H9 (cell line): Measurements from ENCODE around the gene FHOD3. TPM values are rescaled to one million over a fixed set of nuclear protein-coding genes. Genes with fewer than 3 reads are reported as not detected.

Source experiments
- DNase-seq: peaks from one replicate; pipeline ENCODE4 v3.0.0-alpha.2; 2017
- H2AFZ ChIP-seq: one replicate; pipeline ENCODE4 v1.6.1; 2013; ENCODE audit warnings: mild to moderate bottlenecking, low read length, control low read depth, moderate library complexity
- H2AK5ac ChIP-seq: 2 replicates; pipeline ENCODE4 v1.6.1; 2013; ENCODE audit warnings: low read length, control low read depth, mixed read lengths; ENCODE audit not compliant: insufficient read length
- H2BK120ac ChIP-seq: one replicate; pipeline ENCODE4 v1.6.1; 2013; ENCODE audit warnings: low read depth, mild to moderate bottlenecking, low read length, control low read depth, inconsistent platforms; ENCODE audit not compliant: poor library complexity, severe bottlenecking
- H2BK12ac ChIP-seq: 2 replicates; pipeline ENCODE4 v1.6.1; 2013; ENCODE audit warnings: low read length, control low read depth, mixed read lengths, low read depth; ENCODE audit not compliant: insufficient read length
- H2BK15ac ChIP-seq: 2 replicates; pipeline ENCODE4 v1.6.1; 2013; ENCODE audit warnings: low read depth, low read length, control low read depth
- H2BK20ac ChIP-seq: one replicate; pipeline ENCODE4 v1.6.1; 2013; ENCODE audit warnings: low read depth, mild to moderate bottlenecking, low read length, control low read depth, inconsistent platforms; ENCODE audit not compliant: poor library complexity, severe bottlenecking
- H2BK5ac ChIP-seq: 2 replicates; pipeline ENCODE4 v1.6.1; 2013; ENCODE audit warnings: low read length, control low read depth, mixed read lengths; ENCODE audit not compliant: insufficient read length
- H3K14ac ChIP-seq: 2 replicates; pipeline ENCODE4 v1.6.1; 2013; ENCODE audit warnings: low read length, control low read depth; ENCODE audit not compliant: insufficient read depth
- H3K18ac ChIP-seq: 2 replicates; pipeline ENCODE4 v1.6.1; 2013; ENCODE audit warnings: low read depth, mild to moderate bottlenecking, mixed read lengths, low read length, control low read depth; ENCODE audit not compliant: insufficient read length
- H3K23ac ChIP-seq: 2 replicates; pipeline ENCODE4 v1.6.1; 2013; ENCODE audit warnings: low read length, control low read depth, mixed read lengths, low read depth; ENCODE audit not compliant: insufficient read length
- H3K23me2 ChIP-seq: 2 replicates; pipeline ENCODE4 v1.6.1; 2013; ENCODE audit warnings: low read depth, mild to moderate bottlenecking, mixed read lengths, low read length, control low read depth; ENCODE audit not compliant: insufficient read length, poor library complexity, severe bottlenecking
- H3K27ac ChIP-seq: 2 replicates; pipeline ENCODE4 v1.5.1; 2013; ENCODE audit warnings: low read length, control low read depth, mixed read lengths, low read depth; ENCODE audit not compliant: insufficient read length
- H3K27me3 ChIP-seq: 2 replicates; pipeline ENCODE4 v1.6.1; 2013; ENCODE audit warnings: low read length, control low read depth, inconsistent platforms; ENCODE audit not compliant: insufficient read depth
- H3K4ac ChIP-seq: 2 replicates; pipeline ENCODE4 v1.6.1; 2013; ENCODE audit warnings: low read depth, mild to moderate bottlenecking, control low read depth, inconsistent platforms, low read length, moderate library complexity
- H3K4me1 ChIP-seq: 2 replicates; pipeline ENCODE4 v1.6.1; 2013; ENCODE audit warnings: low read length, control low read depth, inconsistent platforms; ENCODE audit not compliant: insufficient read depth
- H3K4me2 ChIP-seq: 2 replicates; pipeline ENCODE4 v1.6.1; 2013; ENCODE audit warnings: low read length, control low read depth, mixed read lengths; ENCODE audit not compliant: insufficient read length, insufficient read depth
- H3K56ac ChIP-seq: 2 replicates; pipeline ENCODE4 v1.6.1; 2013; ENCODE audit warnings: low read depth, mild to moderate bottlenecking, mixed read lengths, low read length, control low read depth; ENCODE audit not compliant: insufficient read length
- H3K79me1 ChIP-seq: 2 replicates; pipeline ENCODE4 v1.6.1; 2013; ENCODE audit warnings: low read depth, mild to moderate bottlenecking, moderate library complexity, low read length, control low read depth, inconsistent platforms; ENCODE audit not compliant: insufficient read depth, poor library complexity, severe bottlenecking
- H3K79me2 ChIP-seq: 2 replicates; pipeline ENCODE4 v1.6.1; 2013; ENCODE audit warnings: low read length, control low read depth, inconsistent platforms; ENCODE audit not compliant: insufficient read depth
- H3K9ac ChIP-seq: 2 replicates; pipeline ENCODE4 v1.6.1; 2013; ENCODE audit warnings: low read length, control low read depth, mixed read lengths; ENCODE audit not compliant: insufficient read length; ENCODE audit errors: extremely low read depth
- H3K9me3 ChIP-seq: one replicate; pipeline ENCODE4 v1.6.1; 2013; ENCODE audit warnings: low read depth, low read length, inconsistent platforms; ENCODE audit not compliant: control insufficient read depth
- H3T11ph ChIP-seq: one replicate; pipeline ENCODE4 v1.6.1; 2013; ENCODE audit warnings: mild to moderate bottlenecking, low read length, control low read depth, inconsistent platforms
- H4K20me1 ChIP-seq: one replicate; pipeline ENCODE4 v1.6.1; 2013; ENCODE audit not compliant: control insufficient read depth, insufficient read length, insufficient read depth
- H4K5ac ChIP-seq: 2 replicates; pipeline ENCODE4 v1.6.1; 2013; ENCODE audit warnings: low read depth, mild to moderate bottlenecking, mixed read lengths, low read length, control low read depth; ENCODE audit not compliant: insufficient read length
- H4K8ac ChIP-seq: replicated peaks from 2 replicates; pipeline ENCODE4 v1.6.1; 2013; ENCODE audit warnings: low read length, control low read depth, mixed read lengths, low read depth; ENCODE audit not compliant: insufficient read length
- H4K91ac ChIP-seq: 2 replicates; pipeline ENCODE4 v1.6.1; 2013; ENCODE audit warnings: low read depth, mild to moderate bottlenecking, moderate library complexity, mixed read lengths, low read length, control low read depth; ENCODE audit not compliant: insufficient read length
- H3K27ac Mint-ChIP-seq, 3 experiments: 2 replicates in 2 of 3; 3 replicates in 1 of 3; pipeline ENCODE4 v1.8.0; 2020 to 2021; ENCODE audit warnings: mixed read lengths in 3 of 3, mild to moderate bottlenecking in 1 of 3, moderate library complexity in 1 of 3
- H3K27me3 Mint-ChIP-seq: 2 replicates; pipeline ENCODE4 v1.8.0; 2021; ENCODE audit warnings: low read depth, mild to moderate bottlenecking, moderate library complexity, mixed read lengths
- H3K36me3 Mint-ChIP-seq, 3 experiments: 2 replicates in 2 of 3; 3 replicates in 1 of 3; pipeline ENCODE4 v1.8.0; 2020 to 2021; ENCODE audit warnings: low read depth in 3 of 3, mixed read lengths in 3 of 3; ENCODE audit not compliant: insufficient read depth in 1 of 3
- H3K4me1 Mint-ChIP-seq, 2 experiments: 2 replicates each; pipeline ENCODE4 v1.8.0; 2020; ENCODE audit warnings: mixed read lengths in 2 of 2
- H3K4me3 Mint-ChIP-seq, 2 experiments: 2 replicates in 1 of 2; 3 replicates in 1 of 2; pipeline ENCODE4 v1.8.0; 2020 to 2021; ENCODE audit warnings: mild to moderate bottlenecking in 2 of 2, mixed read lengths in 2 of 2, moderate library complexity in 1 of 2
- H3K9me3 Mint-ChIP-seq, 2 experiments: 2 replicates in 1 of 2; 3 replicates in 1 of 2; pipeline ENCODE4 v1.8.0; 2020; ENCODE audit warnings: mild to moderate bottlenecking in 2 of 2, mixed read lengths in 2 of 2, moderate library complexity in 1 of 2
- WGBS: extraction: QIAGEN DNeasy Blood & Tissue Kit; methylation state at CpG from one replicate; pipeline ENCODE4 v1.1.7; 2013; ENCODE audit warnings: missing lambda C conversion rate, low lambda C conversion rate, mixed read lengths; ENCODE audit not compliant: insufficient read length; ENCODE audit errors: extremely low coverage; 5-methylcytosine and 5-hydroxymethylcytosine counted together
- total RNA-seq: library from RNA; stranded (reverse); gene quantifications from 2 replicates; pipeline ENCODE4 v1.2.1, GENCODE V29; 2021
- TF ChIP-seq, protein P1 (sequence below): fragments of 200-600 bp; sonication (generic); conservative IDR thresholded peaks from 3 replicates; pipeline ENCODE4 v1.8.0; 2021; ENCODE audit warnings: antibody characterized with exemption, mild to moderate bottlenecking

FHOD3 gene
- total RNA-seq, 1 experiment from 2014 or later, result 8.0 TPM

GRCh38 chr18:36601316-36601715 is 303.8 kb downstream of the FHOD3 start:
- Mint-ChIP-seq H3K4me3 (no peak overlapping the region), H3K9me3 (peaks cover 4 to 6% of the 10 kb centered on the region in 2 experiments; a peak in 3 of 5 replicates), H3K4me1 (peaks cover 24 to 29% of the 10 kb centered on the region in 2 experiments), H3K27me3 (no peaks in the 10 kb centered on the region), H3K27ac (no peak overlapping the region; a peak in 1 of 7 replicates), H3K36me3 (peaks cover 2 to 15% (median 13%) of the 10 kb centered on the region in 3 experiments; a peak in 5 of 7 replicates)
- no peak overlapping the region for H3K4me2 ChIP-seq
- no peak overlapping the region for H2BK5ac ChIP-seq
- no peaks in the 10 kb centered on the region for H3K23me2 ChIP-seq
- H3K9ac ChIP-seq, result no peak overlapping the region
- H4K8ac ChIP-seq, result no peak overlapping the region
- no peak overlapping the region for H3K56ac ChIP-seq
- H3K4ac ChIP-seq, result no peak overlapping the region
- H3K23ac ChIP-seq, result no peak overlapping the region
- WGBS, result no CpG with 5 or more reads among the region's 1 CpG
- no peaks in the 10 kb centered on the region for H3K79me1 ChIP-seq
- H3K27me3 ChIP-seq, result no peaks in the 10 kb centered on the region
- TF ChIP-seq, protein P1, sequence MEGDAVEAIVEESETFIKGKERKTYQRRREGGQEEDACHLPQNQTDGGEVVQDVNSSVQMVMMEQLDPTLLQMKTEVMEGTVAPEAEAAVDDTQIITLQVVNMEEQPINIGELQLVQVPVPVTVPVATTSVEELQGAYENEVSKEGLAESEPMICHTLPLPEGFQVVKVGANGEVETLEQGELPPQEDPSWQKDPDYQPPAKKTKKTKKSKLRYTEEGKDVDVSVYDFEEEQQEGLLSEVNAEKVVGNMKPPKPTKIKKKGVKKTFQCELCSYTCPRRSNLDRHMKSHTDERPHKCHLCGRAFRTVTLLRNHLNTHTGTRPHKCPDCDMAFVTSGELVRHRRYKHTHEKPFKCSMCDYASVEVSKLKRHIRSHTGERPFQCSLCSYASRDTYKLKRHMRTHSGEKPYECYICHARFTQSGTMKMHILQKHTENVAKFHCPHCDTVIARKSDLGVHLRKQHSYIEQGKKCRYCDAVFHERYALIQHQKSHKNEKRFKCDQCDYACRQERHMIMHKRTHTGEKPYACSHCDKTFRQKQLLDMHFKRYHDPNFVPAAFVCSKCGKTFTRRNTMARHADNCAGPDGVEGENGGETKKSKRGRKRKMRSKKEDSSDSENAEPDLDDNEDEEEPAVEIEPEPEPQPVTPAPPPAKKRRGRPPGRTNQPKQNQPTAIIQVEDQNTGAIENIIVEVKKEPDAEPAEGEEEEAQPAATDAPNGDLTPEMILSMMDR, result no peak
- H4K20me1 ChIP-seq, result no peaks in the 10 kb centered on the region
- no peaks in the 10 kb centered on the region for H3K9me3 ChIP-seq
- H4K5ac ChIP-seq, result no peak overlapping the region
- no peaks in the 10 kb centered on the region for H3K79me2 ChIP-seq
- no peak for DNase-seq
- no peak overlapping the region for H3K18ac ChIP-seq
- H2BK120ac ChIP-seq, result no peak overlapping the region
- H2BK12ac ChIP-seq, result no peak overlapping the region
- H3T11ph ChIP-seq, result no peak overlapping the region
- no peak overlapping the region for H3K27ac ChIP-seq
- no peak overlapping the region for H2BK20ac ChIP-seq
- peaks cover 4% of the 10 kb centered on the region; the same call in 1 of the 2 replicates for H3K4me1 ChIP-seq
- H2AK5ac ChIP-seq, result no peak overlapping the region
- H3K14ac ChIP-seq, result no peak overlapping the region
- H4K91ac ChIP-seq, result no peak overlapping the region
- H2AFZ ChIP-seq, result no peak overlapping the region
- H2BK15ac ChIP-seq, result no peak overlapping the region
